HG02798 (cell line): Measurements from ENCODE around the gene TNNI3.
"Not testable (repeated sequence)": the region's sequence is repeated elsewhere in the genome, so short reads cannot be mapped to it uniquely, and the experiment has no call there.

Source experiments
- ATAC-seq: cut with Tn5 transposase; IDR thresholded peaks from one replicate; pipeline ENCODE4 v1.9.1; 2021; ENCODE audit warnings: mild to moderate bottlenecking; ENCODE audit not compliant: unreplicated experiment, poor library complexity

The TNNI3 gene

DNA sequence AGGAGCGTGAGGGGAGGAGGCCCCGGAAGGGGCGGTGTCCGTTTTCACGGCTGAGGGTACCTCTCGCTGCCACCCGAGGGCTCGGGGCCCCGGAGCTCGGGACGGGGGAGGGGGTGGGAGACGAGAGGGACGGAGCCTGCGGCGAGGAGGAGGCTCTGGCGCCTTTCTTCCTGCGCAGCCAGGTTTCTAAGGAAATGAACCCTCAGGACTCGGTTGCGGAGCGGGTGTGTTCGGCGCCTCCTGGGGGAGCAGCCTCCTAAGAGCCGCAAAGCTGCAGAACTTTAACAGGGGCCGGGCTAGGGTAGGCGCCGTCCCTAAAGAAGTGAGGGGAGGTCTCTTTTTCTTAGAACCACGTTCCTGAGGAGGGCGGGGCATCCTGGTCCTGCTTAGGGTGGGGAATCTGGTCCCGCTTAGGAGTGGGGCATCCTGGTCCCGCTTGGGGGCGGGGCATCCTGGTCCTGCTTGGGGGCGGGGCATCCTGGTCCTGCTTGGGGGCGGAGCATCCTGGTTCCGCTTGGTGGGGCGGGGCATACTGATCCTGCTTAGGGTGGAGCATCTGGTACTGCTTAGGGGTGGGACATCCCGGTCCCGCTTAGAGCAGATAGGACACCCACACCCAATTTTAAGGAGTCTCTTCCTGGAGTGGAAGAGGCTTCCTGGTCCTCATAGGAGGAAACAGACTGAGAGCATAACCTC lies 16.3 kb upstream of the TNNI3 start:
- no peak for ATAC-seq

DNA sequence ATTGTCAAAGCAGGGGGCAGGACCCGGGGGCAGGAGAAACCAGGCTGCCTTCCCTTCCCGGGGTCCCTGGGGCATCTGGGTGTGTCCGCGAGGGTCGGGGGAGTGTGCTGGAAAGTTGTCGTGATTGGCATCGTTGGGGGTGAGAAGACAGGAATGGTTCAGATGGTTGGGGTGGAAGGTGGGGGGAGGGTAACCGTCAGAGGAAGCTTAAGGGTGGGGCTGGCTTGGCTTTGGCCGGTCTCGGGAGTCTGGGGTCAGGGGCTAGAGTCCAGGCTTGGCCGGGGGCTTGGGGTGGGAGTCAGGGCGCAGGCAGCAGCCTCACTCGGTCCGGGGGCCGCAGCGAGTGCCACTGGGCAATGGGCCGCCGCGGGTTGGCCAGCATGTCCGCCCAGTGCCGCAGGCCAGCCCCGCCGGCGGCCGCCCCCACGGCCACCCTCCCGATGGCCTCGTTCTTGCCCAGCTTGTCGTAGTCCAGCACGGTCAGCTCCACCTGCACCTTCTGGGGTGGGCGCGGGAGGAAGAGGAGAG lies 15.7 kb upstream of the TNNI3 start:
- no peak for ATAC-seq

DNA sequence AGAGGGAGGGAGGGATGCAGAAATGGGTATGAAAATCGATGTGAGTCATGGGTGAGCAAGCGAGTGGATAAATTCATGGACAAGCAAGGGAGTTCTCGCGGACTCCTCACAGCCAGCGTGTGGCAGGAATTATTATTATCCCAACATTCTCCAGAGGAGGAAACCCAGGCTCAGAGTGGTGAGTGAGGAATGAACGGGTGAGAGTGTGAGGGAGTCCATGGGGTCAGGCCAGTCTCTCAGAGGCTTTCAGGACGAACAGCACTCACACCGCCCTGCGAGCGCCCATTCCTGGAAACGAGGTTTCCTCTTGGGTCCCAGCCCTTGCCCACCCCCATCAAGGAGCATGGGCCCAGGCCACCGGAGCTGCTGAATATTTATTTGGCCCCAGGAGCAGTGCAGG lies 15.2 kb upstream of the TNNI3 start:
- no peak for ATAC-seq

DNA sequence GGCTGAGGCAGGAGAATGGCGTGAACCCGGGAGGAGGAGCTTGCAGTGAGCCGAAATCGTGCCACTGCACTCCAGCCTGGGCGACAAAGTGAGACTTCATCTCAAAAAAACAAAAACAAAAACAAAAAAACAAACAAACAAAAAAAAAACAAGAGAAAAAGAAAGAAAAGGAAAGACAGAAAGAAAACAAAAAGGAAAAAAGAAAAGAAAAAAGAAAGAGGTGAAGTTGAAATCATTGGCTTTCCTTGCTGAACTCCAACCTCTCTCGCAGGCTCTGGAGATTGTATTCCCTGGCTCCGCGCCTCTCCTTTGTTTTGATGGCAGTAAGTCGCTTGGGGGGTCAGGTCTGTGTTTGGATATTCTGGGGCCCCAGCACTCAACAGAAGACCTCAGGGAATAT lies 14.8 kb upstream of the TNNI3 start:
- ATAC-seq: not testable (repeated sequence)

DNA sequence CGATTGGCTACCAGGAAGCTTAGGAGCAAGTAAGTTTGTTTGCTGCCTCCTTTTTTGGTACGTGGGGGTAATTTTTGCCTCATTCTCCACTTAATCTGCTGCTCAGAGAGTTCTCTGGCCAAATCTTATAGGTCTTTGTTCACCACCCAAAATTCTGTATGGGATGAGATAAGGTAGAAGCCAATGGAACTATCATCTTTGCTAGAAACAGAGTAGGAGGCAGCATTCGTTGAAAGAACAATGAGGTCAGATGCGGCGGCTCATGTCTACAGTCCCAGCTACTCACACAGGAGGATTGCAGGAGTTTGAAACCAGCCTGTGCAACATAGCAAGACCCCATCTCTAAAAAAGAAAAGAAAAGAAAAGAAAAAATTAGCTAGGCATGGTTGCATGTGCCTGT lies 13.9 kb upstream of the TNNI3 start:
- ATAC-seq: no peak

DNA sequence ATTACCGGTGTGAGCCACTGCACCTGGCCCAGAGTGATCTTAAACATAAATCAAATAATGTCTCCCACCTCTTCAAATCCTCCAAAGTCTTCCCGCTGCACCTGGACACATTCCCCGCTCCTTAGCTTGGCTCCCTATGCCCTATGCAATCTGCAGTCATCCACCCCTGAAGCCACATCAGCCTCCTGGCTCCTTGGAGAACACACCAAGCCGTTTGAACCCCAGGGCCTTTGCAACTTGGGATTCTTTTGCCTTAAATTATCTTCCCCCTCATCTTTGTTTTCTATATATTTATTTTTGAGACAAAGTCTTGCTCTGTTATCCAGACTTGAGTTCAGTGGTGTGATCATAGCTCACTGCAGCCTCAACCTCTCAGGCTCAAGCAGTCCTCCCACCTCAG lies 11.6 kb upstream of the TNNI3 start:
- ATAC-seq: no peak

DNA sequence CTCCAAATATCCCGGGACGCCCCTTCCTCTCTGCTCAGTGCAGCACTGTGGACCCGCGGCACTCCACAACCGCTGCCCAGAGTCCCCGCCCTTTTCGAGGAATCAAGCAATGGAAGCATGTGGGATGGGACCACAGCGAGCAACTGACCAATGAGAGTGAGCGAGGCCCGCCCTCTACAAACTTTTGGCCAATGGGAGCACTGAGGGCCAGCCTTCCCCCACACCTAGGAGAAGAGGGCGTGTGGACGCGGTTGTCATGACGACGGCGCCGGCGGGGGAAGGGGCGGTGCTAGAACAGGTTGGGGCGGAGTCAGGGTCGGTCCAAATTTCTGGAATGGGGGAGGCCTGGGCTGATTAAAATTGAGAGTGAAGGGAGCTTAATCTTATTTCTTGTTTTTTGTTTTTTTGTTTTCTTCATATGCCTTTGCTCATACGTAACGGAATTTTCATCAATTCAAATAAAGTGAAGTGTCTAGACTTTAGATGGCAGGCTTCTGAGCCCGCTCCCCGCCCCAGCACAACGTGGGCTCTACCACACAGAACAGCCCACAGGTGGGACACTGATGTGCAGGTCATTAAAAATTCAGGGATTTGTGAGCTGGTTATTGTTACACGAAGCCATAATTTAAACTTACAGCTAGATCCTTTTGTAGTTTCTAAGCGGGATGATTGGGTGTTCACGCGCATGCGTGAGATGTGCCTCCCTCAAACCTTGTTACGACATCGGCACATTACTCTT lies 9.2 kb upstream of the TNNI3 start, which contains the start of gene DNAAF3:
Gene DNAAF3, minus strand, starts transcription at position 84 of the 739 bp plus-strand sequence. CDS start 200 bp downstream, outside the sequence.
- ATAC-seq: peak; percentile 61

DNA sequence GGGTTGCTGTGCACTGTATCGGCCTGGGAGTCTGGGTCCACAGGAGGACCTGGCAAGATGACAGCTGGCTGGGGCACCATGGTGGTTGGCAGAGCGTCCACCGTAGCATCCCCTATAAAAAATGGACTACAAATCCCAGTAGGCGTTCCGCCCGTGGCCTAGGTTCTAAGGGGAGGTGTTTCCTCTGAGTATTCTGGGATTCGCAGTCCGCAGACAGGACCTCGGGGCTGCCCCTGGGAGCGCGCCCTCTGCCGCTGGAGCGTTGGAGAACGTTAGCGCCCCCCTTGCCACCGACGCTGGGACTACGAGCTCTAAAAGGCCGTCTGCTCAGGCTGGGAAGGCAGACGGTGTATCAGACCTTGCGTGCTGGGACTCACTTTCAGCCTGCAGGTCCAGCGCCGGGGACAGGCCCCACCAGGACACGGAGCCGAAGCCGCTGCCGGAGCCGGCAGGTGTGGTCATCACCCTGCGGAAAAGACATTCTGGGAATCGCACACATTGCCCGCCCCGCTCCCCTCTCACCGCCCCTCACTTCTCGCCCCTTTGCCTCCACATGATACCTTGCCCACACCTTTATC lies 8.5 kb upstream of the TNNI3 start:
- ATAC-seq: peak; percentile 9

DNA sequence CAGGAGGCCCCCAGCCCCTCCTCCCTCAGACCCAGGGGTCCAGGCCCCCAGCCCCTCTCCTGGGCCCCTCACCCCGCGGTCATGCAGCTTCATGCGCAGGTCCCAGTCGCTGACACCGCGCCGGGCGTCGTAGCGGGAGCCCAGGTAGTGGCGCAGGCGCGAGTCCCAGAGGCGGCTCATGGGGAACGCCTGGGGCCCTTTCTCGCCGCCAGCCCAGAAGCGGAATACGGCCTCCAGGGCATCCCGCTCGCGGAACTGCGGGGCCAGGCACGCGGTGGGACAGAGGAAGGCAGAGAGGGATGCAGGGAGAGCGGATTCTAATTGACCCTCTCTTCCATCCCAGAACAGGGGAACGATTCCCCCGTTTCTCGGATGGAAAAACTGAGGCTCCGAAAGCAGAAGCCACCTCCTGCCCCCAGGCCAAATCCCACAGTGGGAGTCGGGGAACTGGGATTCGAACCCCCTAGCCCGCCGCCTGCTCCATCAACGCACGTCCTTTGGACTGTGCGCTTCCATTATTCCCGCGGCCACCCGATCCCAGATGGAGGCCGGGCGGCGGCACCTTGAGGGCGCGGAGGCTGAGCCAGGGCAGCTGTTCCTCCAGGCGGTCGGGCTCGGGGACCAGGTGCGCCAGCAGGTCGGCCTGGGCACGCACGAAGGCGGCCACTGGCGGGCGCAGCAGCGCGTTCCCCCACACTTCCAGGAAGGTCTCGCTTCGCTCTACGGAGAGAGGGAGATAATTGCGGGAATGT lies 4.2 kb upstream of the TNNI3 start:
- no peak for ATAC-seq

DNA sequence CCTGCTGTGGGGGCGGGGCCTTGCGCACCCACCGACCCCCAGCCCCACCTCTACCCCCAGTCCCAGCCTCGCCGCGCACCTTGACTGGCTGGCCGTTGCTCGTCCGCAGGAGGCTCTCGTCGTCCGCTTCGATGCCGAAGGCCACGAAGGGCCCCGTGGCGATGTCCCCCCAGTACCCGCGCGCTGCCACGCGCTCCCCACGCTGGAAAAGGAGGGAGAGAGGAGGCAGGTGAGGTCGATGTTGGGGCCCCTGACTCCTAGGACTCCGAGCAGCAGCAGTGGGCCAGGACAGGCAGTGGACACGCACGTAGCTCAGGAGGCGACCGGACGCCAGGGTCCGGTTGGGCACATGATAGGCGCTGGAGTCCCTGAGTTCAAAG lies 3.4 kb upstream of the TNNI3 start:
- no peak for ATAC-seq

DNA sequence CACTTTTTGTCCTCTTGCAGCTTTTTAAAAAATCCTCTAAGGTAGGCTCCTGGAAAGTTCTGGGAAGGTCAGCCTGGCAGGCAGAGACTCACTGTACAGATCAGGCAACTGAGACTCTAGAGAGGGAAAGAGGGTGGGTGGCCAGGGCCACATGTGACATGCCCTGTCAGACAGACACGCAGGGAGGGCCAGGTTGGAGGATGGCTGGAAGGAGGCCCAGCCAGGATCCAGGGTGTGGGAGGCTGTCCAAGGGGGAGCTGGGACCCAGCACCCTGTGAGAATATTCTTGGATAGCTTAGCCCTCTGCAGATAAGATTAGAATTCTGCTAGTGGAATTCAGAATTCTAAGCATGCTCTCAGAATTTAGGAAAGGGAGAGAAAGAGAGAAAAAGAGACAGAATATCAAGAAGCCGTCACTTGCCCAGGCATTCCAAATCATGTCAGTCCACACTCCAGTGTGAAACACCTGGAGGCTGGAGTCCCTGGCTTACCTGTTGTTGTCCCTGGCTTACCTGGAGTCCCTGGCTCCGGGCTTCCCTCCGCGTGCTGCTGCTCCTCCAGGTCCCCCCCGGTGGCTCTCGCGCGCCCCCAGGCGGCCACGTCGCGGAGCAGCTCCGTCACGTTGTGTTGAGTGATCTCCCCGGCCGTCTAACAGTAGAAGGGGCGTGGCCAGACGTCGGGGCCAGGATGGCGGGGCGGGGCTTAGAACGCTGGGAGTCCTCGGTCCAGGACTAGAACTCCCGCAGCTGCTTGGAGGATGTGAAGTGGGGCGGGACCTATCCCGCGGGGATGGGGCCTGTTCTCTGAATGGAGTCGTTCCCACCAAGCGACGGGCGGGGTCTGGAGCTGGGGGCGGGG lies 2.8 kb upstream of the TNNI3 start:
- ATAC-seq: peak; percentile 71

DNA sequence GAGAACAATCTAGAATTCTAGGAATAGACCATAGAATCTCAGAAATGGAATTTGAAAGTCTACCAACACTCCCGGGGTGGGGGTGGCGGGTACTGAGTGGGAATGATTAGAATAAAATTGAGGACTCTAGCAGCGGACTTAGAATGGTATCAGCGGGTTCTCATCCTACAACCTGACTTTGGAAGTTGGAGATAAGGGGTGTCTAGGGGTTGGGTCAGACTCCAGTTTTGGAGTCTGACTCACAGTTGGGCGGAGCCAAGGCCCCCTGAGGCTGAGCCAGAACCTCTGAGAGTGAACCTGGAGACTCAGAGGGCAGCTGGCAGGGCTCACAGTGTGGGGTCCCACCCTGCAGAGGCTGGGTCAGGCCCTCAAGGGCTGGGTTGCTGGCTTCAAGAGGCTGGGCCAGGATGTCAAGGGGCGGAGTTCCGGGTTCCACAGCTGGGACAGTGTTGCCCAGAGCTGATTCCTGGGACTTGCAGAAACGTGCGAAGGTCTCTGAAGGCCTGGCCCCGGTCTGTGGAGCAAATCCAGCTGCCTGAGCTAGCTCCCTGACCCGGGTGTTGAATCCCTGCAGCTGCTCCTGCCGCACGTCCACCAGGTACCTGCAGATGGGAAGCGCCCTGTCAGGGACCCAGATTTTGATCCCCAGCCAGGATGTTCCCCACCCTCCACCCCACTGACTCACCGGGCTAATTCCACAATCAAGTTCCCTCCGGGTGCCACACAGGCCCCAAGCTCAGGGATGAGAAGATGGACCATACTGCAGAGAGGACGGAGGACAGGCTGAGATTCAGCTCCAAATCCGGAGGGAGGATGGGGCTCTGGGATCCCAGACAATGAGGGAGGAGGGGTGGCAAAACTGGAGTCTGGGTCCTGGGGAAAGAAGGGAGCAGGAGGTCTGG lies 1.6 kb upstream of the TNNI3 start:
- no peak for ATAC-seq

DNA sequence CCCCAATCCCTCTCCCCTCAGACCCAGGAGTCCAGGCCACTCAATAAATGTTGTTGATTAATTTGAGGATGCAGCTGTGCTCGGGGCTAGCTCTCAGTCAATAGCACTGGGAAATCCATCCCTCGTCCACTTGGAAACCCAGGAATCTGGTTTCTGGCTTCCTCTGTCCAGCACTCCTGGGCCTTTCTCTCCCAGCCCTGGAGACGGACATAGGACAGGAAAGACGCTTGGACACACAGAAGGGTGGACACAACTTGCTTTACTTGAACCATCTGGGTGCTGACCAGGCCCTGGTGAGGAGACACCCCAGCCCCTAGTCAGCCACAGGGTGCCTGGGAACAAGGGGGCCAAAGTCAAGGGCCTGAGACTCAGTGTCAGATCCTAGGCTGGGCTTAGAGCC lies 891 bp upstream of the TNNI3 start:
- ATAC-seq: no peak

DNA sequence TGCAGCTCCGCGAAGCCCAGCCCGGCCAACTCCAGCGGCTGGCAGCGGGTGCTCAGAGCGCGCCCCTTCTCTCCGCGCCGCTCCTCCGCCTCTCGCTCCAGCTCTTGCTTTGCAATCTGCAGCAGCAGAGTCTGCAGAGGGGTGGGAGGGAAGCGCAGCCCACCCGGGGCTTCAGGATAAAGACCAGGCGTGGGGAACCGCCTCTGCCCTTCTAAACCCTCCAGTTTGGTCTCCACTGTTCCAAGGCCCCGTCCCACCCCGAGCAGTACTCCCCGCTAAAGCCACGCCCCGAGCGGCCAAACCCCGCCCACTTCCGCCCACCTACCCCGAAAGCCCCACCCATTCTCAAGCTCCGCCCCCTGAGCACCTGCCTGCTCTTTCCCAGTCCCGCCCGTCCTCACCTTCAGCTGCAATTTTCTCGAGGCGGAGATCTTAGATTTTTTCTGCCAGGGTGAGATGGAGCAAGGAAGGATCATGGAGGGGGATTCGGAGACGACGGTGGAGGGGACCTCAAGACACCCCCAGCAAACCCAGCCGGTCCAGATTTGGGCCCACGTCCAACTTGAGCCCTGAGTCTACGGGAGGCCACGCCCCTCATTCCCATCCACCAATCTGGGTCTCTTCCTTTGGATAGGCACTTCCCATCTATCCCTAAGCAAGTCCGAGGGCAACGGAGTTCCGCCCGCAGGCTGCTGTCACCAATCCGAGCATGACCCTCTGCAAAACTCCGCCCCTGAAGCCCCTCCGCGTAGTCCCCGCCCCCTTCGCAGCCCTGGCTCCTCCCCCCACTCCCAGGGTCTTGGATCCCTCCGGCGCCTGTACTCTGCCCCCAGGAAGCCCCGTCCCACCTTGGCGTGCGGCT lies 1.1 kb downstream of the TNNI3 start:
- no peak for ATAC-seq

DNA sequence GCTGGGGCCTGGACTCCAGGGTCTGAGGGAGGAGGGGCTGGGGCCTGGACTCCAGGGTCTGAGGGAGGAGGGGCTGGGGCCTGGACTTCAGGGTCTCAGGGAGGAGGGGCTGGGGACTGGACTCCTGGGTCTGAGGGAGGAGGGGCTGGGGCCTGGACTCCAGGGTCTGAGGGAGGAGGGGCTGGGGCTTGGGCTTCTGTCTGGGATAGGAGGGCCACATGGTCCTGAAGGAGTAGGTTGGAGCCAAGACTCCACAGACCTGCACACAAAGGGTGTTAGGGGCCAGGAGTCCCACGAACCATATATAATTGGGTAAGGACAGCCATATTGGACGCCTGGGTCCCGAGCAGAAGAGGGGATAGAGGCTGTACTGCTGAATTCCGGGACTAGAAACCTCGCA lies 1.7 kb downstream of the TNNI3 start:
- ATAC-seq: not testable (repeated sequence)

DNA sequence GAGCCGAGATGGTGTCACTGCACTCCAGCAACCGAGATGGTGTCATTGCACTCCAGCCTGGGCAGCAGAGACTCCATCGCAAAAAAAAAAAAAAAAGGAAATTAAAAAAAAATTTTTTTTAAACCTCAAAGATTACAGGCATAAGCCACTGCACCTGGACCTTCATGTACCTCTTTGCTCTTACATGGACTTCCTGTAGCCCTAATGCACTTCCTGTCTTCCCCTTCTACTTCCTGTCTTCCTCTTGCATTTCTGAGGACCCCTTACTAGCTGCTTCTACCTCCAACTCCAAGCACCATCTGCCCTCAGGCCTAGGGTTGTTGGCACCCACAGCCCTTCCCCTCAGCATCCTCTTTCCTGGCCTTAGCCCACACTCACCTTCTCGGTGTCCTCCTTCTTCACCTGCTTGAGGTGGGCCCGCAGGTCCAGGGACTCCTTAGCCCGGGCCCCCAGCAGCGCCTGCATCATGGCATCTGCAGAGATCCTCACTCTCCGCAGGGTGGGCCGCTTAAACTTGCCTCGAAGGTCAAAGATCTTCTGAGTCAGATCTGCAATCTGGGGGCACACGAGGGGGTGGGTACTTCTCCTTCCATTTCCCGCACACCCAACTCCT lies 3.8 kb downstream of the TNNI3 start:
- no peak for ATAC-seq

DNA sequence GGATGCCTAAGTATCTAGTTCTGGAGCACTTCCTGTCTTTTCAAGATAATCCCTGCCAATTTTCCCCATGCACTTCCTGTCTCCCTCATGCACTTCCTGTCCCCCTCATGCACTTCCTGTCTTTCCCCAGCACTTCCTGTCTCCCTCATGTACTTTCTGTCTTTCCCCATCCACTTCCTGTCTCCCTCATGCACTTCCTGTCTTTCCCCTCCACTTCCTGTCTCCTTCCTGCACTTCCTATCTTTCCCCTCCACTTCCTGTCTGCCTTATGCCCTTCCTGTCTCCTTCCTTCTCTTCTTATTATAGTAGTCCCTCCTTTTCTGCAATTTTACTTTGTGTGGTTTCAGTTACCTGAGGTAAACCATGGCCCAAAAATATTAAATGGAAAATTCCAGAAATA lies 5.5 kb downstream of the TNNI3 start:
- ATAC-seq: no peak
